HG02870 (cell line): ENCODE data around the gene CLPTM1.
"Not testable (repeated sequence)": the region's sequence is repeated elsewhere in the genome, so short reads cannot be mapped to it uniquely, and the experiment has no call there.

Source experiments
- ATAC-seq: cut with Tn5 transposase; IDR thresholded peaks from one replicate; pipeline ENCODE4 v1.9.1; 2021; ENCODE audit warnings: mild to moderate bottlenecking, moderate library complexity; ENCODE audit not compliant: unreplicated experiment

CLPTM1 gene

GRCh38 chr19:44954649-44955504 lies at the start of gene CLPTM1:
Gene CLPTM1 (plus strand): TSS chr19:44955380. CDS start chr19:44955396, 16 bp downstream.
- peak; percentile 78 for ATAC-seq

- no peak for ATAC-seq
These were observed 49.6 kb upstream of the CLPTM1 start, which contains the start of gene APOE for GRCh38 chr19:44905437-44906160. Gene APOE (plus strand): TSS chr19:44905796. CDS start chr19:44906625, 829 bp downstream.

GRCh38 chr19:44907613-44908012 lies 47.6 kb upstream of the CLPTM1 start:
- no peak for ATAC-seq

- ATAC-seq: no peak
These were observed 46.9 kb upstream of the CLPTM1 start for GRCh38 chr19:44908074-44908835.

GRCh38 chr19:44908836-44909261 lies 46.3 kb upstream of the CLPTM1 start:
- no peak for ATAC-seq

GRCh38 chr19:44909775-44910174 lies 45.4 kb upstream of the CLPTM1 start:
- no peak for ATAC-seq

GRCh38 chr19:44911896-44912295 lies 43.3 kb upstream of the CLPTM1 start:
- ATAC-seq: not testable (repeated sequence)

GRCh38 chr19:44912854-44913253 lies 42.3 kb upstream of the CLPTM1 start:
- ATAC-seq: no peak

- ATAC-seq: not testable (repeated sequence)
These were observed 41.4 kb upstream of the CLPTM1 start for GRCh38 chr19:44913512-44914432.

GRCh38 chr19:44914433-44915206 lies 40.6 kb upstream of the CLPTM1 start, which contains the start of gene APOC1:
Gene APOC1 (plus strand): TSS chr19:44914608. CDS start chr19:44914892, 284 bp downstream.
- ATAC-seq: peak; percentile 95

GRCh38 chr19:44924243-44924725 lies 30.9 kb upstream of the CLPTM1 start:
- no peak for ATAC-seq

- ATAC-seq: no peak
These were observed 29.9 kb upstream of the CLPTM1 start for GRCh38 chr19:44925114-44925891.

GRCh38 chr19:44926245-44927077 lies 28.7 kb upstream of the CLPTM1 start:
- ATAC-seq: not testable (repeated sequence)

GRCh38 chr19:44927746-44928145 lies 27.4 kb upstream of the CLPTM1 start:
- no peak for ATAC-seq

GRCh38 chr19:44930088-44930487 lies 25.1 kb upstream of the CLPTM1 start:
- ATAC-seq: no peak

GRCh38 chr19:44931541-44931940 lies 23.6 kb upstream of the CLPTM1 start:
- no peak for ATAC-seq

GRCh38 chr19:44939668-44940067 lies 15.5 kb upstream of the CLPTM1 start:
- no peak for ATAC-seq
